Psoas muscle (tissue), 8 donors: ENCODE results near the gene NLGN1. TPM values are rescaled to one million over a fixed set of nuclear protein-coding genes. Genes with fewer than 3 reads are reported as not detected.

ENCODE experiments used
- ATAC-seq, 4 donors: fragments of 200-7000 bp; cut with Tn5 transposase; one replicate each; pipeline ENCODE4 v1.9.1; 2020; ENCODE audit warnings: moderate library complexity in 3 of 4, mild to moderate bottlenecking in 2 of 4
- DNase-seq, 2 donors: peaks; one replicate each; pipeline ENCODE4 v3.0.0-alpha.2; 2020
- H3K27ac ChIP-seq: fragments of 200-600 bp; one replicate; pipeline ENCODE4 v1.8.0; 2022
- H3K27me3 ChIP-seq, 3 donors: fragments of 200-600 bp in 1 of 3; one replicate each; pipeline versions ENCODE4 v1.6.1 to v1.8.0; 2013 to 2022; ENCODE audit warnings: low read length in 2 of 3, mild to moderate bottlenecking in 2 of 3, moderate library complexity in 1 of 3; ENCODE audit not compliant: insufficient read depth in 3 of 3
- H3K36me3 ChIP-seq, 2 donors: fragments of 200-600 bp in 1 of 2; one replicate each; pipeline versions ENCODE4 v1.6.1 to v1.8.0; 2013 to 2022; ENCODE audit warnings: low read depth in 1 of 2, mild to moderate bottlenecking in 1 of 2, moderate library complexity in 1 of 2; ENCODE audit not compliant: insufficient read depth in 1 of 2
- H3K4me1 ChIP-seq: fragments of 200-600 bp; one replicate; pipeline ENCODE4 v1.8.0; 2022
- H3K4me3 ChIP-seq: fragments of 200-600 bp; one replicate; pipeline ENCODE4 v1.8.0; 2022; ENCODE audit warnings: mild to moderate bottlenecking
- H3K9me3 ChIP-seq: fragments of 200-600 bp; one replicate; pipeline ENCODE4 v1.8.0; 2022
- WGBS, 3 donors: extraction: QIAGEN DNeasy Blood & Tissue Kit; methylation state at CpG; one replicate each; pipeline versions ENCODE4 v1.1.6 to v1.1.7; 2013; 5-methylcytosine and 5-hydroxymethylcytosine counted together
- intact Hi-C, 2 donors: fragments of 100-400 bp; cut with DNase I; formaldehyde crosslinking; loops; one replicate each; pipeline versions ENCODE4 v1.11.0 to v1.14.2; 2022
- polyA plus RNA-seq, 3 donors: library from polyadenylated mRNA; stranded (reverse); fragments of 200-250 nt; gene quantifications; one replicate each; pipeline ENCODE4 v1.2.3, GENCODE V29; 2013
- total RNA-seq, 4 donors: library from RNA; stranded (reverse); fragmentation: NEBNext Ultra II Directional in 2 of 4; extraction: Animal tissue kit (Norgen Biotek cat#: 25700) in 2 of 4; gene quantifications; one replicate each; pipeline versions ENCODE4 v1.2.1 to v1.2.4, GENCODE V29; 2021 to 2023
- TF ChIP-seq, protein P1 (sequence below): fragments of 200-600 bp; IDR thresholded peaks from one replicate; pipeline ENCODE4 v1.8.0; 2022; ENCODE audit warnings: antibody characterized with exemption
- donor health status: healthy with polysubstance abuse.
- donor health status: DM: no; HTN: no; CAD: no; lungs with moderate emphysema.
- donor health status: Bipolar disorder and iron deficiency.
- donor health status: healthy.
- donor health status: DM: yes; HTN: yes; CAD: no.
- donor health status: DM: no; HTN: no; CAD: no.
- donor health status: DM: no; HTN: no; CAD: no.
- donor health status: DM: yes; HTN: yes; CAD: no.

Gene NLGN1
- total and polyA plus RNA-seq, 7 donors, result 0.04 to 1.0 (median 0.54) TPM

DNA sequence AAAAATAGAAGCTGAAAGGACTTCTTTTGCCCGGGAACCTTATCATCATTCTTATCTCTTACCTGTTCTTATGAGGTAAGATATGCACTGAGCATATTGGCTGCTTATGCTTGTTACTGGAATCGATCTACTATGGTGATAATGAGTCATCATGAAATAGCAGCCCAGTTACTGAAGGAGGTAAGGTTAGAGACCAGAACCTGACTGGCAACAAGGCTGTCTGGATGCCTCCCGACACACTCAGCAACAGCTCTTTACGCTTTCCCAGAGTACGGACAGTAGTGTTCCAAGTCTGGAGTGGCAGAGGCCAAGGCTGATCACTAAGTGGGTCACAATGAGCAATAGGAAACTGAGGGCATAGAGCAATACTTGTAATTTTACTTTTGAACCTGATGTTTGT lies 314.1 kb downstream of the NLGN1 start:
- H3K27ac ChIP-seq, result no peak overlapping the region
- intact Hi-C loops, result no loop called here
- H3K36me3 ChIP-seq, result no peaks in the 10 kb centered on the region
- H3K4me1 ChIP-seq, result no peaks in the 10 kb centered on the region
- H3K4me3 ChIP-seq, result no peak overlapping the region
- TF ChIP-seq, protein P1, sequence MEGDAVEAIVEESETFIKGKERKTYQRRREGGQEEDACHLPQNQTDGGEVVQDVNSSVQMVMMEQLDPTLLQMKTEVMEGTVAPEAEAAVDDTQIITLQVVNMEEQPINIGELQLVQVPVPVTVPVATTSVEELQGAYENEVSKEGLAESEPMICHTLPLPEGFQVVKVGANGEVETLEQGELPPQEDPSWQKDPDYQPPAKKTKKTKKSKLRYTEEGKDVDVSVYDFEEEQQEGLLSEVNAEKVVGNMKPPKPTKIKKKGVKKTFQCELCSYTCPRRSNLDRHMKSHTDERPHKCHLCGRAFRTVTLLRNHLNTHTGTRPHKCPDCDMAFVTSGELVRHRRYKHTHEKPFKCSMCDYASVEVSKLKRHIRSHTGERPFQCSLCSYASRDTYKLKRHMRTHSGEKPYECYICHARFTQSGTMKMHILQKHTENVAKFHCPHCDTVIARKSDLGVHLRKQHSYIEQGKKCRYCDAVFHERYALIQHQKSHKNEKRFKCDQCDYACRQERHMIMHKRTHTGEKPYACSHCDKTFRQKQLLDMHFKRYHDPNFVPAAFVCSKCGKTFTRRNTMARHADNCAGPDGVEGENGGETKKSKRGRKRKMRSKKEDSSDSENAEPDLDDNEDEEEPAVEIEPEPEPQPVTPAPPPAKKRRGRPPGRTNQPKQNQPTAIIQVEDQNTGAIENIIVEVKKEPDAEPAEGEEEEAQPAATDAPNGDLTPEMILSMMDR, result no peak
- H3K9me3 ChIP-seq, result no peaks in the 10 kb centered on the region
- ATAC-seq (no peak), DNase-seq (no peak)
- H3K27me3 ChIP-seq, result no peaks in the 10 kb centered on the region
- WGBS, 3 donors, result 53 to 58% (median 56%) methylated on average over 5 of the region's 5 CpGs

DNA sequence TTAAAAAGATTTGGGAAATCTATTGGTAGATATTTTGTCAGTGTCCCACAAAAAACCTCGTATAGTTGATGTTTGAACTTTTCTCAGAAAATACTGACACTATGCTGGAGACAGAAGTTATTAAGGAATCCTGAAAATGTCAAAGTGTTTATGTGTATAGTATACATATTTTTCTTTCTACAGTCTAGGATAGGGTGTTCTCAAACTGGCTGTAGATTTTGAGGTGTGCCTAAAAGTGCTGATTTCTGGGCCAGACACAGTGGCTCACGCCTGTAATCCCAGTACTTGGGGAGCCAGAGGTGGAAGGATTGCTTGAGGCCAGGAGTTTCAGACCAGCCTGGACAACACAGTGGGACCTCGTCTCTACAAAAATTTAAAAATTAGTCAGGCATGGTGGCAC lies 322.0 kb downstream of the NLGN1 start:
- Histone ChIP-seq H3K36me3 (no peaks in the 10 kb centered on the region), H3K4me1 (no peaks in the 10 kb centered on the region), H3K27me3 (no peaks in the 10 kb centered on the region), H3K27ac (no peak overlapping the region), H3K4me3 (no peak overlapping the region), H3K9me3 (no peaks in the 10 kb centered on the region)
- 63 to 66% (median 65%) methylated on average over 3 of the region's 3 CpGs for WGBS, 3 donors
- intact Hi-C loops, result no loop called here
- ATAC-seq (no peak), DNase-seq (no peak)
- TF ChIP-seq, protein P1, result no peak

DNA sequence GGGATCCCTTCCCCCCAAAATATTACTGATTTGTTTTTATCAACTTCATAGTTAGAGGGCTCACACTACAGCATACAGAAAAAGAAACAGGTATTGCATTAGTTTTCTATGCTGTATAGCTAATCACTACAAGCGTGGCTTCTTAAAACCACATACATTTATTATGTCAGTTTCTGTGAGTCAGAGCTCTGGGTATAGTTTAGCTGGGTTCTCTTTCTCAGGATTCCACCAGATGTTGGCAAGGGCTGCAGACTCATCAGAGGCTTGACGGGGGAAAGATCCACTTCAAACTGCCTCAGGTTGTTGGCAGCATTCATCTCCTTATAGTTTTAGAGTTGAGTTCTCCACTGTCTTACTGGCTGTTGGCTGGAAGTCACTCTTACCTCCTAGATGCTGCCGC lies 328.0 kb downstream of the NLGN1 start:
- Histone ChIP-seq H3K27ac (no peak overlapping the region), H3K36me3 (no peaks in the 10 kb centered on the region), H3K4me3 (no peak overlapping the region), H3K4me1 (no peaks in the 10 kb centered on the region), H3K27me3 (no peaks in the 10 kb centered on the region), H3K9me3 (no peaks in the 10 kb centered on the region)
- ATAC-seq, result no peak
- 87 to 90% (median 88%) methylated on average over 3 of the region's 3 CpGs for WGBS, 3 donors
- intact Hi-C loops, result no loop called here
- TF ChIP-seq, protein P1, result no peak
- DNase-seq, result no peak

DNA sequence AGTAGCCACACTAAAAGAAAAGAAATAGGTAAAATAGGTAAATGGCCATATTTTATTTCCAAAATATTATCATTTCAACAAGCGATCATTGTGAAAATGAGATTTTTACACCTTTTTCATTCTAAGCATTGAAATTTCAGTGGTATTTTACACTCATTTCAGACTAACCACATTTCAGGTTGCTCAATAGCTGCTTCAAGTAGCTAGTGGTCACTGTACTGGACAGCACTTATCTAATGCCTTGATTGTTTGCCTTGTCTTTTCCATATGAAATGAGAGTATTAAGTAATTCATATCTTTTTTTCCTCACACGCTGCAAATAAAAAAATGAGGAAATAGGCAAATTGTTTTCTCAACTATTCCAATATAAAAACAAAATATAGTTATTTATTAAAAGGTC lies 332.8 kb downstream of the NLGN1 start:
- Histone ChIP-seq H3K4me3 (no peak overlapping the region), H3K36me3 (no peaks in the 10 kb centered on the region), H3K4me1 (no peaks in the 10 kb centered on the region), H3K27me3 (no peaks in the 10 kb centered on the region), H3K27ac (no peak overlapping the region), H3K9me3 (no peaks in the 10 kb centered on the region)
- intact Hi-C loops, result no loop called here
- DNase-seq, result no peak
- 90 to 96% (median 92%) methylated on average over 2 of the region's 2 CpGs for WGBS, 3 donors
- no peak for ATAC-seq
- TF ChIP-seq, protein P1, result no peak

DNA sequence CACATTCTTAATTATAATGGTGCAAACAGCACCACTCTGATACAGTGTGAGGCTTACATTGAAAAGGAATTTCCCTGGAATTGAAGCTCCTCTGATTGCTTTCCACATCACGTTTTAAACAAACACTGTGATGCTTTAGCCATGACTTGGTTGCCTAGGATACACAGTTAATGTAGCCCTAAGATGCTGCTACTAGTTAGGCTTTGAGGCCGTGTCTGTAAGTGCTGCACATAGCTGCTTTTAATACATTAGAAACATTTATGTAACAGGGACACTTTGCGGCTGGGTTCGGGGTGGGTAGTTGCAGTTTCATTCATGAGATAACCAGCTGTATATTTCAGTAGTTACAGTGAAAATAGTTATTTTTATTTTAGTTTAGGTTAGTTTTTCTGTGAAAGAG lies 334.7 kb downstream of the NLGN1 start:
- WGBS, 3 donors, result 65 to 72% (median 65%) methylated on average over 4 of the region's 4 CpGs

More for the DNA sequence above, 334.7 kb downstream of the NLGN1 start:
- Histone ChIP-seq H3K27ac (no peak overlapping the region), H3K36me3 (no peaks in the 10 kb centered on the region), H3K9me3 (no peaks in the 10 kb centered on the region), H3K4me3 (no peak overlapping the region), H3K4me1 (no peaks in the 10 kb centered on the region), H3K27me3 (no peaks in the 10 kb centered on the region)
- ATAC-seq, result no peak
- no peak for DNase-seq
- intact Hi-C loops, result no loop called here
- TF ChIP-seq, protein P1, result no peak
